HL-60 (cell line): ENCODE data around the gene WDFY4.

ENCODE experiments used
- DNase-seq, 2 experiments: peaks; one replicate each; pipeline ENCODE4 v3.0.0-alpha.2; 2010 to 2020; ENCODE audit warnings: low read depth in 1 of 2, low spot score in 1 of 2
- H3K27ac ChIP-seq: fragments of 250-450 bp; sonication (Bioruptor Pico); replicated peaks from 2 replicates; pipeline ENCODE4 v1.5.1; 2020; ENCODE audit warnings: mild to moderate bottlenecking, moderate library complexity
- H3K27me3 ChIP-seq: fragments of 250-450 bp; sonication (Bioruptor Pico); 2 replicates; pipeline ENCODE4 v1.5.1; 2021; ENCODE audit warnings: mild to moderate bottlenecking, moderate library complexity; ENCODE audit not compliant: insufficient read depth, poor library complexity, severe bottlenecking
- H3K4me3 ChIP-seq: replicated peaks from 2 replicates; pipeline ENCODE4 v1.5.1; 2011; ENCODE audit warnings: mild to moderate bottlenecking, control low read depth, low read length; ENCODE audit not compliant: insufficient read depth
- CTCF ChIP-seq: IDR thresholded peaks from one replicate; pipeline ENCODE4 v1.5.1; 2011; ENCODE audit warnings: low read length, control low read depth, inconsistent platforms; ENCODE audit not compliant: insufficient read depth
- GABPA ChIP-seq: IDR thresholded peaks from 2 replicates; pipeline ENCODE4 v1.6.1; 2012; ENCODE audit warnings: low read depth
- POLR2AphosphoS5 ChIP-seq: IDR thresholded peaks from 2 replicates; pipeline ENCODE4 v1.6.1; 2012; ENCODE audit warnings: low read depth
- REST ChIP-seq: IDR thresholded peaks from 2 replicates; pipeline ENCODE4 v1.6.1; 2012; ENCODE audit warnings: low read depth; ENCODE audit not compliant: insufficient replicate concordance
- SPI1 ChIP-seq: IDR thresholded peaks from 2 replicates; pipeline ENCODE4 v1.6.1; 2012; ENCODE audit warnings: low read depth, mild to moderate bottlenecking, borderline replicate concordance

Gene WDFY4

GRCh38 chr10:48731141-48731540, 46.5 kb downstream of the WDFY4 start:
- Histone ChIP-seq H3K27ac (no peak overlapping the region), H3K4me3 (no peak overlapping the region), H3K27me3 (no peaks in the 10 kb centered on the region)
- DNase-seq: no peak
- TF ChIP-seq GABPA (no peak), POLR2AphosphoS5 (no peak), REST (no peak), SPI1 (no peak), CTCF (no peak)

- DNase-seq: no peak
- H3K4me3 ChIP-seq: no peak overlapping the region
- no peak overlapping the region for H3K27ac ChIP-seq
- no peaks in the 10 kb centered on the region for H3K27me3 ChIP-seq
- TF ChIP-seq CTCF (no peak), SPI1 (no peak), POLR2AphosphoS5 (no peak), GABPA (no peak), REST (no peak)
Measured at GRCh38 chr10:48731654-48732053, 47.0 kb downstream of the WDFY4 start.

GRCh38 chr10:48733329-48733728, 48.7 kb downstream of the WDFY4 start:
- no peak overlapping the region for H3K27ac ChIP-seq
- DNase-seq: no peak
- TF ChIP-seq GABPA: no peak
- TF ChIP-seq CTCF: no peak
- no peak for TF ChIP-seq REST
- TF ChIP-seq POLR2AphosphoS5: no peak
- no peak for TF ChIP-seq SPI1
- H3K4me3 ChIP-seq: no peak overlapping the region
- H3K27me3 ChIP-seq: no peaks in the 10 kb centered on the region
